K562 (cell line): ENCODE measurements around the gene FRMD1. TPM values are rescaled to one million over a fixed set of nuclear protein-coding genes. Genes with fewer than 3 reads are reported as not detected.

Experiments used
- ATAC-seq: fragments of 200-7000 bp; cut with Tn5 transposase; 3 replicates; pipeline ENCODE4 v1.9.1; 2020; ENCODE audit warnings: moderate library complexity
- BruUV-seq: library from RNA; stranded (reverse); fragments of 400-500 nt; replicated peaks from 2 replicates; lab custom pipeline; 2021; lab: Mats Ljungman, UMichigan
- CTCF ChIA-PET: fragments of 300-600 bp; formaldehyde crosslinking; extraction: SDS; loops from one replicate; lab custom pipeline; 2021; ENCODE audit warnings: low intra/inter-chr PET ratio; lab: Yijun Ruan, JAX
- POLR2A ChIA-PET: fragments of 300-600, 350-650 bp; sonication (Branson Sonifier 250); formaldehyde crosslinking; extraction: SDS; loops from one replicate; lab custom pipeline; 2021; ENCODE audit warnings: antibody characterized with exemption, inconsistent platforms; lab: Yijun Ruan, JAX
- DNase-seq, 4 experiments: peaks; one replicate each; pipeline versions ENCODE4 v3.0.0 to v3.0.0-alpha.2; 2011 to 2018; ENCODE audit warnings: low spot score in 3 of 4, mixed read lengths in 3 of 4; ENCODE audit errors: extremely low read depth in 1 of 4
- FAIRE-seq: peaks from 2 replicates; lab custom pipeline; 2011; peaks lifted over from hg19 to GRCh38; lab: Jason Lieb, UNC
- H2AFZ ChIP-seq: 2 replicates; pipeline ENCODE4 v1.6.0; 2011; ENCODE audit warnings: low read depth, low read length, control low read depth, inconsistent platforms
- H3K27ac ChIP-seq: fragments of 200-600 bp; 3 replicates; pipeline ENCODE4 v1.8.0; 2011; ENCODE audit warnings: low read depth, mild to moderate bottlenecking, control low read depth, inconsistent platforms, low read length, moderate library complexity, mixed read lengths; ENCODE audit errors: extremely low read depth
- H3K27me3 ChIP-seq, 2 experiments: fragments of 300-600 bp in 1 of 2; 2 replicates in 1 of 2; 3 replicates in 1 of 2; pipeline versions ENCODE4 v1.6.0 to v1.8.0; 2011; ENCODE audit warnings: inconsistent platforms in 2 of 2, low read length in 2 of 2, mild to moderate bottlenecking in 1 of 2, mixed read lengths in 1 of 2, moderate library complexity in 1 of 2; ENCODE audit not compliant: control insufficient read depth in 2 of 2, insufficient read depth in 2 of 2
- H3K36me3 ChIP-seq: fragments of 300-600 bp; 3 replicates; pipeline ENCODE4 v1.8.0; 2011; ENCODE audit warnings: mild to moderate bottlenecking, low read length, inconsistent platforms; ENCODE audit not compliant: control insufficient read depth, insufficient read depth
- H3K4me1 ChIP-seq, 2 experiments: fragments of 200-600 bp in 1 of 2; replicated peaks in 1 of 2; 2 replicates in 1 of 2; 3 replicates in 1 of 2; pipeline versions ENCODE4 v1.5.1 to v1.8.0; 2011; ENCODE audit warnings: inconsistent platforms in 2 of 2, low read length in 2 of 2, mild to moderate bottlenecking in 1 of 2, mixed read lengths in 1 of 2, moderate library complexity in 1 of 2; ENCODE audit not compliant: control insufficient read depth in 2 of 2, insufficient read depth in 2 of 2
- H3K4me2 ChIP-seq: 2 replicates; pipeline ENCODE4 v1.6.1; 2011; ENCODE audit warnings: low read length, control low read depth, inconsistent platforms, mixed read lengths; ENCODE audit not compliant: insufficient read depth
- H3K4me3 ChIP-seq: fragments of 200-600 bp; sonication (generic), shearing (Covaris generic); 2 replicates; pipeline ENCODE4 v1.5.1; 2016; ENCODE audit warnings: control low read depth, inconsistent platforms
- H3K79me2 ChIP-seq: fragments of 200-600 bp; 3 replicates; pipeline ENCODE4 v1.8.0; 2011; ENCODE audit warnings: low read length, inconsistent platforms; ENCODE audit not compliant: control insufficient read depth, insufficient read depth
- H3K9ac ChIP-seq, 2 experiments: 2 replicates each; pipeline versions ENCODE4 v1.6.0 to v1.6.1; 2011; ENCODE audit warnings: low read depth in 2 of 2, low read length in 2 of 2, control low read depth in 1 of 2, inconsistent platforms in 1 of 2, mild to moderate bottlenecking in 1 of 2, mixed read lengths in 1 of 2; ENCODE audit not compliant: insufficient read depth in 1 of 2
- H3K9me1 ChIP-seq: one replicate; pipeline ENCODE4 v1.6.0; 2011; ENCODE audit warnings: inconsistent platforms, mild to moderate bottlenecking, low read length, moderate library complexity; ENCODE audit not compliant: control insufficient read depth, insufficient read depth
- H3K9me3 ChIP-seq: replicated peaks from 2 replicates; pipeline ENCODE4 v1.5.1; 2011; ENCODE audit warnings: low read depth, low read length, inconsistent platforms; ENCODE audit not compliant: control insufficient read depth, insufficient read depth
- H4K20me1 ChIP-seq: replicated peaks from 2 replicates; pipeline ENCODE4 v1.6.1; 2011; ENCODE audit warnings: low read length, inconsistent platforms, mixed read lengths; ENCODE audit not compliant: control insufficient read depth, insufficient read depth
- CCNT2 ChIP-seq: IDR thresholded peaks from 2 replicates; pipeline ENCODE4 v1.6.1; 2011; ENCODE audit warnings: borderline replicate concordance, low read depth, mild to moderate bottlenecking, moderate library complexity, mixed read lengths, low read length; ENCODE audit not compliant: insufficient read length; ENCODE audit errors: extremely low read depth
- CREBBP ChIP-seq: IDR thresholded peaks from one replicate; pipeline ENCODE4 v1.6.1; 2012; ENCODE audit warnings: low read depth, mild to moderate bottlenecking, control low read depth, inconsistent platforms, low read length
- GTF2E2 ChIP-seq: fragments of 200-800 bp; sonication (Bioruptor generic); IDR thresholded peaks from 2 replicates; pipeline ENCODE4 v1.6.1; 2016; ENCODE audit warnings: missing genetic modification characterization, missing compliant biosample characterization
- HNRNPK ChIP-seq: fragments of 200-400 bp; formaldehyde crosslinking; IDR thresholded peaks from one replicate; pipeline ENCODE4 v1.6.1; 2018; ENCODE audit warnings: mild to moderate bottlenecking, low read depth, low read length; ENCODE audit not compliant: poor library complexity, severe bottlenecking
- KLF1 ChIP-seq: fragments of 450-650 bp; IDR thresholded peaks from 2 replicates; pipeline ENCODE4 v1.6.1; 2016; ENCODE audit warnings: missing genetic modification characterization, missing compliant biosample characterization
- NCOA6 ChIP-seq: fragments of 450-650 bp; IDR thresholded peaks from 2 replicates; pipeline ENCODE4 v1.6.1; 2017; ENCODE audit warnings: mild to moderate bottlenecking
- PCBP2 ChIP-seq: fragments of 200-400 bp; formaldehyde crosslinking; IDR thresholded peaks from 2 replicates; pipeline ENCODE4 v1.6.1; 2018; ENCODE audit warnings: low read length, low read depth, mild to moderate bottlenecking, moderate library complexity; ENCODE audit not compliant: poor library complexity, severe bottlenecking
- POLR3G ChIP-seq: IDR thresholded peaks from 2 replicates; pipeline ENCODE4 v1.6.1; 2011; ENCODE audit not compliant: insufficient read length, insufficient replicate concordance; ENCODE audit errors: extremely low read depth
- ZNF12 ChIP-seq: sonication (generic); formaldehyde crosslinking; IDR thresholded peaks from 2 replicates; pipeline ENCODE4 v1.4.0; 2020; ENCODE audit warnings: mild to moderate bottlenecking, missing genetic modification reagents
- WGBS: fragments of 100-300 bp; shearing (Covaris generic); methylation state at CpG from one replicate; pipeline ENCODE4 v1.1.6; 2016; ENCODE audit warnings: low coverage, mixed read lengths; ENCODE audit not compliant: insufficient coverage; ENCODE audit errors: missing lambda C conversion rate; 5-methylcytosine and 5-hydroxymethylcytosine counted together
- in situ Hi-C: fragments of 300-500 bp; cut with MboI; formaldehyde crosslinking; loops from 4 replicates; pipeline ENCODE4 v1.15.0; 2018; ENCODE audit warnings: inconsistent platforms, mixed read lengths
- intact Hi-C: fragments of 100-400 bp; cut with micrococcal nuclease; formaldehyde crosslinking; loops from 2 replicates; pipeline ENCODE4 v1.14.2; 2022
- polyA plus RNA-seq, 8 experiments: library from polyadenylated mRNA; depleted of rRNA in 4 of 8; stranded (reverse) in 5 of 8; unstranded in 3 of 8; fragments of >200 nt; fragmentation: Nextera tagmentation in 2 of 8; fragmentation: Illumina TruSeq in 1 of 8; extraction: Ambion mirVana in 2 of 8; extraction: Trizol in 1 of 8; gene quantifications; 2 replicates each; pipeline versions ENCODE4 v1.2.1 to v1.2.3, GENCODE V29; 2011 to 2014; ENCODE audit warnings: inconsistent platforms in 1 of 8, missing spikeins in 1 of 8
- total RNA-seq, 7 experiments: library from RNA; depleted of rRNA in 6 of 7; stranded (reverse); fragments of >200 nt in 6 of 7; fragmentation: Illumina TruSeq in 2 of 7; extraction: Trizol in 2 of 7; gene quantifications; 2 replicates each; pipeline versions ENCODE4 v1.2.1 to v1.2.3, GENCODE V29; 2011 to 2021; ENCODE audit warnings: low replicate concordance in 1 of 7
- TF ChIP-seq, protein P1 (sequence below): sonication (generic); formaldehyde crosslinking; IDR thresholded peaks from 2 replicates; pipeline ENCODE4 v1.8.0; 2023; ENCODE audit warnings: mild to moderate bottlenecking, missing genetic modification reagents
- TF ChIP-seq, protein P2 (sequence below): fragments of 200-800 bp; sonication (Bioruptor generic); IDR thresholded peaks from 2 replicates; pipeline ENCODE4 v1.6.1; 2017; ENCODE audit warnings: missing genetic modification characterization, missing compliant biosample characterization
- TF ChIP-seq, protein P3 (sequence below): fragments of 450-650 bp; formaldehyde crosslinking; IDR thresholded peaks from 2 replicates; pipeline ENCODE4 v1.4.0; 2020; ENCODE audit warnings: mild to moderate bottlenecking, moderate library complexity
- TF ChIP-seq, protein P4 (sequence below): sonication (generic); formaldehyde crosslinking; IDR thresholded peaks from 2 replicates; pipeline ENCODE4 v1.8.1; 2023; ENCODE audit warnings: mild to moderate bottlenecking, missing genetic modification reagents

Gene FRMD1
- total and polyA plus RNA-seq, 9 of the 15 experiments (the other 6 are each of a cell fraction or from before 2014, with no cell fraction given), result 0.01 to 0.04 (median 0.01) TPM; not detected in 6

DNA sequence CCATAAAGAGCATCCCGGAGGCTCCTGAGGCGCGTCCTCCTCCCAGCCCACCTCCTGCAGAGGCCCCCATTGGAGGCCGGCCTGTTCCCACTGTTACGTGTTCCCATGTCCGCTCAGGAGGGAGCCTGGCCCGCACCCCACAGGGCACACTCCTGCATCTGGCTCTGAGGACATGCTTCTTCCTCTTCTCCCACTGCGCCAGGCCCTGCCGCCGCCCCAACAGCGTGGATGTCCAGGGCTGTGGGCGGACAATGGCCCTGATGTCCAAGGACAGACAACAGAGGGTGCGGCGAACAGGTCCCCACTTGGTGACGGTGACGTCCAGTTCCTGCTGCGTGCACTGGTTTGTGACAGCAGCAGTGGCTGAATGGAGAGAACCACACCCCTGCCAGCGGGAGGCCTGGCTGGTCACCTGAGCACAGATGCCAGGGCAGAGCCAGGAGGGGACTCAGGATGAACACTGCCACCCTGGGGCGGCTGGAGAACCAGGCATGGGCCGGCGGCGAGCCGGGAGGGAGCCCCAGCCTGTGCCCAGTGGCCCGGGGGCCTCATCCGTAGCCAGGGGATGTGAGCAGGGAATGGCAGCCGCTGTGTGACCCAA is 26.6 kb downstream of the FRMD1 start:
- ATAC-seq, result no peak
- H3K9me1 ChIP-seq, result no peaks in the 10 kb centered on the region
- POLR2A ChIA-PET, result interaction anchor here (0.6 kb wide), 1 partner anchor 214 kb away, joined by 3 read pairs; no protein-coding TSS in a partner anchor
- no peak overlapping the region for H2AFZ ChIP-seq
- no peaks in the 10 kb centered on the region for H3K79me2 ChIP-seq
- H3K9me3 ChIP-seq, result no peaks in the 10 kb centered on the region
- CTCF ChIA-PET, result no interaction called here
- H4K20me1 ChIP-seq, result peaks cover 38% of the 10 kb centered on the region
- H3K27me3 ChIP-seq, result peaks cover 56 to 96% of the 10 kb centered on the region in 2 experiments; a peak in 4 of 5 replicates
- no peak overlapping the region for H3K4me3 ChIP-seq
- H3K4me1 ChIP-seq, result peaks cover 0 to 28% of the 10 kb centered on the region in 2 experiments; a peak in 1 of 5 replicates
- no peaks in the 10 kb centered on the region for H3K36me3 ChIP-seq
- no peak overlapping the region for H3K27ac ChIP-seq
- WGBS, result 2% methylated on average over 26 of the region's 26 CpGs
- no peak for FAIRE-seq
- no TSS peak for BruUV-seq
- intact Hi-C loops (no loop called here), in situ Hi-C loops (no loop called here)
- no peak overlapping the region for H3K9ac ChIP-seq
- DNase-seq, result no peak
- H3K4me2 ChIP-seq, result no peak overlapping the region
- TF ChIP-seq NCOA6 (no peak), POLR3G (no peak), PCBP2 (no peak), KLF1 (tag) (no peak), ZNF12 (no peak), GTF2E2 (tag) (no peak), CCNT2 (no peak), HNRNPK (no peak), CREBBP (no peak)
- TF ChIP-seq, protein P1, sequence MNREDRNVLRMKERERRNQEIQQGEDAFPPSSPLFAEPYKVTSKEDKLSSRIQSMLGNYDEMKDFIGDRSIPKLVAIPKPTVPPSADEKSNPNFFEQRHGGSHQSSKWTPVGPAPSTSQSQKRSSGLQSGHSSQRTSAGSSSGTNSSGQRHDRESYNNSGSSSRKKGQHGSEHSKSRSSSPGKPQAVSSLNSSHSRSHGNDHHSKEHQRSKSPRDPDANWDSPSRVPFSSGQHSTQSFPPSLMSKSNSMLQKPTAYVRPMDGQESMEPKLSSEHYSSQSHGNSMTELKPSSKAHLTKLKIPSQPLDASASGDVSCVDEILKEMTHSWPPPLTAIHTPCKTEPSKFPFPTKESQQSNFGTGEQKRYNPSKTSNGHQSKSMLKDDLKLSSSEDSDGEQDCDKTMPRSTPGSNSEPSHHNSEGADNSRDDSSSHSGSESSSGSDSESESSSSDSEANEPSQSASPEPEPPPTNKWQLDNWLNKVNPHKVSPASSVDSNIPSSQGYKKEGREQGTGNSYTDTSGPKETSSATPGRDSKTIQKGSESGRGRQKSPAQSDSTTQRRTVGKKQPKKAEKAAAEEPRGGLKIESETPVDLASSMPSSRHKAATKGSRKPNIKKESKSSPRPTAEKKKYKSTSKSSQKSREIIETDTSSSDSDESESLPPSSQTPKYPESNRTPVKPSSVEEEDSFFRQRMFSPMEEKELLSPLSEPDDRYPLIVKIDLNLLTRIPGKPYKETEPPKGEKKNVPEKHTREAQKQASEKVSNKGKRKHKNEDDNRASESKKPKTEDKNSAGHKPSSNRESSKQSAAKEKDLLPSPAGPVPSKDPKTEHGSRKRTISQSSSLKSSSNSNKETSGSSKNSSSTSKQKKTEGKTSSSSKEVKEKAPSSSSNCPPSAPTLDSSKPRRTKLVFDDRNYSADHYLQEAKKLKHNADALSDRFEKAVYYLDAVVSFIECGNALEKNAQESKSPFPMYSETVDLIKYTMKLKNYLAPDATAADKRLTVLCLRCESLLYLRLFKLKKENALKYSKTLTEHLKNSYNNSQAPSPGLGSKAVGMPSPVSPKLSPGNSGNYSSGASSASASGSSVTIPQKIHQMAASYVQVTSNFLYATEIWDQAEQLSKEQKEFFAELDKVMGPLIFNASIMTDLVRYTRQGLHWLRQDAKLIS (CRISPR knock-in tag), result no peak
- TF ChIP-seq, protein P2, sequence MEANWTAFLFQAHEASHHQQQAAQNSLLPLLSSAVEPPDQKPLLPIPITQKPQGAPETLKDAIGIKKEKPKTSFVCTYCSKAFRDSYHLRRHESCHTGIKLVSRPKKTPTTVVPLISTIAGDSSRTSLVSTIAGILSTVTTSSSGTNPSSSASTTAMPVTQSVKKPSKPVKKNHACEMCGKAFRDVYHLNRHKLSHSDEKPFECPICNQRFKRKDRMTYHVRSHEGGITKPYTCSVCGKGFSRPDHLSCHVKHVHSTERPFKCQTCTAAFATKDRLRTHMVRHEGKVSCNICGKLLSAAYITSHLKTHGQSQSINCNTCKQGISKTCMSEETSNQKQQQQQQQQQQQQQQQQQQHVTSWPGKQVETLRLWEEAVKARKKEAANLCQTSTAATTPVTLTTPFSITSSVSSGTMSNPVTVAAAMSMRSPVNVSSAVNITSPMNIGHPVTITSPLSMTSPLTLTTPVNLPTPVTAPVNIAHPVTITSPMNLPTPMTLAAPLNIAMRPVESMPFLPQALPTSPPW, result no peak
- TF ChIP-seq, protein P3, sequence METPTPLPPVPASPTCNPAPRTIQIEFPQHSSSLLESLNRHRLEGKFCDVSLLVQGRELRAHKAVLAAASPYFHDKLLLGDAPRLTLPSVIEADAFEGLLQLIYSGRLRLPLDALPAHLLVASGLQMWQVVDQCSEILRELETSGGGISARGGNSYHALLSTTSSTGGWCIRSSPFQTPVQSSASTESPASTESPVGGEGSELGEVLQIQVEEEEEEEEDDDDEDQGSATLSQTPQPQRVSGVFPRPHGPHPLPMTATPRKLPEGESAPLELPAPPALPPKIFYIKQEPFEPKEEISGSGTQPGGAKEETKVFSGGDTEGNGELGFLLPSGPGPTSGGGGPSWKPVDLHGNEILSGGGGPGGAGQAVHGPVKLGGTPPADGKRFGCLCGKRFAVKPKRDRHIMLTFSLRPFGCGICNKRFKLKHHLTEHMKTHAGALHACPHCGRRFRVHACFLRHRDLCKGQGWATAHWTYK (CRISPR knock-in tag), result no peak
- TF ChIP-seq, protein P4, sequence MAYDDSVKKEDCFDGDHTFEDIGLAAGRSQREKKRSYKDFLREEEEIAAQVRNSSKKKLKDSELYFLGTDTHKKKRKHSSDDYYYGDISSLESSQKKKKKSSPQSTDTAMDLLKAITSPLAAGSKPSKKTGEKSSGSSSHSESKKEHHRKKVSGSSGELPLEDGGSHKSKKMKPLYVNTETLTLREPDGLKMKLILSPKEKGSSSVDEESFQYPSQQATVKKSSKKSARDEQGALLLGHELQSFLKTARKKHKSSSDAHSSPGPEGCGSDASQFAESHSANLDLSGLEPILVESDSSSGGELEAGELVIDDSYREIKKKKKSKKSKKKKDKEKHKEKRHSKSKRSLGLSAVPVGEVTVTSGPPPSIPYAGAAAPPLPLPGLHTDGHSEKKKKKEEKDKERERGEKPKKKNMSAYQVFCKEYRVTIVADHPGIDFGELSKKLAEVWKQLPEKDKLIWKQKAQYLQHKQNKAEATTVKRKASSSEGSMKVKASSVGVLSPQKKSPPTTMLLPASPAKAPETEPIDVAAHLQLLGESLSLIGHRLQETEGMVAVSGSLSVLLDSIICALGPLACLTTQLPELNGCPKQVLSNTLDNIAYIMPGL, result no peak
